GM12878 (cell line): ENCODE results near the gene SMIM27.

Experiments
- CBX5 ChIP-seq: sonication (generic); IDR thresholded peaks from 2 replicates; pipeline ENCODE4 v1.6.1; 2016; ENCODE audit warnings: low read depth, moderate library complexity, mild to moderate bottlenecking, inconsistent platforms
- CEBPZ ChIP-seq: fragments of 150-350 bp; IDR thresholded peaks from 2 replicates; pipeline ENCODE4 v1.6.1; 2016; ENCODE audit warnings: low read depth, low read length
- CHD4 ChIP-seq: fragments of 200-600 bp; sonication (generic); IDR thresholded peaks from 2 replicates; pipeline ENCODE4 v1.6.1; 2016; ENCODE audit warnings: mild to moderate bottlenecking
- CTCF ChIP-seq, 3 experiments: IDR thresholded peaks in 2 of 3; conservative IDR thresholded peaks in 1 of 3; 2 replicates each; pipeline ENCODE4 v1.5.1; 2011; ENCODE audit warnings: low read depth in 3 of 3, low read length in 3 of 3, mild to moderate bottlenecking in 3 of 3, control low read depth in 2 of 3, moderate library complexity in 2 of 3, inconsistent platforms in 1 of 3, mixed read lengths in 1 of 3; ENCODE audit not compliant: control insufficient read depth in 2 of 3, insufficient read depth in 1 of 3; ENCODE audit errors: extremely low read depth in 1 of 3
- EED ChIP-seq: sonication (generic); IDR thresholded peaks from 2 replicates; pipeline ENCODE4 v1.6.1; 2016; ENCODE audit warnings: antibody characterized with exemption, low read depth
- EGR1 ChIP-seq, 2 experiments: IDR thresholded peaks; 1 replicate in 1 of 2; 2 replicates in 1 of 2; pipeline ENCODE4 v1.6.1; 2011 to 2012; ENCODE audit warnings: low read depth in 2 of 2, low read length in 2 of 2, borderline replicate concordance in 1 of 2, mild to moderate bottlenecking in 1 of 2, moderate library complexity in 1 of 2
- ELK1 ChIP-seq: IDR thresholded peaks from 2 replicates; pipeline ENCODE4 v1.6.1; 2012; ENCODE audit warnings: low read depth, low read length, improper control_type of control experiment
- MXI1 ChIP-seq: fragments of 150-350 bp; IDR thresholded peaks from 2 replicates; pipeline ENCODE4 v1.6.1; 2011; ENCODE audit warnings: low read depth, mild to moderate bottlenecking, inconsistent platforms, low read length, improper control_type of control experiment
- NRF1 ChIP-seq: conservative IDR thresholded peaks from 2 replicates; pipeline ENCODE4 v1.6.1; 2011; ENCODE audit warnings: mild to moderate bottlenecking, low read depth, low read length, improper control_type of control experiment
- TF ChIP-seq, protein P1 (sequence below): fragments of 450-650 bp; formaldehyde crosslinking; IDR thresholded peaks from 2 replicates; pipeline ENCODE4 v1.4.0; 2020; ENCODE audit warnings: mild to moderate bottlenecking, moderate library complexity

DNA sequence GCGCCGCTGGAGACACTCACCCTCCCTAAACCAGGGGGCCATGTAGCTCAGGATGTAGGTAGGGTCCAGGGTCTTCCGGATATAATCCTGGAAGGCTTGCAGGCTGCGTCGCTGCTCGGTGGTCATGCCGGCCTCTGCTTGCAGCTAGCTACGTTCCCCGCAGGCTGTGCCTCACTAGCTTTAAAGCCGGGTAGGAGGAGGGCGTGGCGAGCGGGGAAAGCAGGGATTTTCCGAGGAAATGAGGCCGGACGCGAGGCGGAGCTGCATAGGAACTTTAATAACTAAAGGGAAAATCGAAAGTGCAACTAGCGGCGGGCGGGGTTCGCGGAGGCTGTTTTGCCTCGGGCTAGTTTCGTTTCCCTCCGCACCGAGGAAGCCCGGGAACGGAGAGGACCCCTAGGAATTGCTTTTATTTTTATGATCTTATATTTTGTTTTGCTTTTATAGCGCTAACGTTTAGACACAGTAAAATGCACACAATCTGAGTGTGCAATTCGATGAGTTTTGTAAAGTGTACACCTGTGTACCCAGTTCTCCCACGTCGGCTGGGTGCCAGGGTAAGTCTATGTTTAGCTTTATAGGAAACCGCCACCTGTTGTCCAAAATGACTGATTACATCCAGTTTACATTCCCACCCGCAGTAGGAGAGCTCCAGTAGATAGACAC lies 26.0 kb upstream of the SMIM27 start, which contains the start of gene RIGI:
- TF ChIP-seq CTCF (IDR thresholded peaks at IDR 0.05 in 2 of 3, conservative IDR thresholded peaks at IDR 0.05 in 1 of 3; ENCODE audit: control insufficient read depth in 2 of 3, extremely low read depth in 1 of 3, insufficient read depth in 1 of 3, low read depth in 3 of 3, low read length in 3 of 3) (peak; percentile 24 to 39 (median 34); a peak in 5 of 6 replicates), EGR1 (IDR thresholded peaks at IDR 0.05; ENCODE audit: borderline replicate concordance in 1 of 2, low read depth in 2 of 2, low read length in 2 of 2) (0 out of 3 replicates have a peak, but pooled peaks of 1 of the 2 experiments have one; percentile 31), CEBPZ (no peak), ELK1 (no peak), CHD4 (no peak), MXI1 (no peak; the same call in 1 of the 2 replicates), NRF1 (no peak), EED (peak; percentile 95), CBX5 (no peak)
- TF ChIP-seq, protein P1, sequence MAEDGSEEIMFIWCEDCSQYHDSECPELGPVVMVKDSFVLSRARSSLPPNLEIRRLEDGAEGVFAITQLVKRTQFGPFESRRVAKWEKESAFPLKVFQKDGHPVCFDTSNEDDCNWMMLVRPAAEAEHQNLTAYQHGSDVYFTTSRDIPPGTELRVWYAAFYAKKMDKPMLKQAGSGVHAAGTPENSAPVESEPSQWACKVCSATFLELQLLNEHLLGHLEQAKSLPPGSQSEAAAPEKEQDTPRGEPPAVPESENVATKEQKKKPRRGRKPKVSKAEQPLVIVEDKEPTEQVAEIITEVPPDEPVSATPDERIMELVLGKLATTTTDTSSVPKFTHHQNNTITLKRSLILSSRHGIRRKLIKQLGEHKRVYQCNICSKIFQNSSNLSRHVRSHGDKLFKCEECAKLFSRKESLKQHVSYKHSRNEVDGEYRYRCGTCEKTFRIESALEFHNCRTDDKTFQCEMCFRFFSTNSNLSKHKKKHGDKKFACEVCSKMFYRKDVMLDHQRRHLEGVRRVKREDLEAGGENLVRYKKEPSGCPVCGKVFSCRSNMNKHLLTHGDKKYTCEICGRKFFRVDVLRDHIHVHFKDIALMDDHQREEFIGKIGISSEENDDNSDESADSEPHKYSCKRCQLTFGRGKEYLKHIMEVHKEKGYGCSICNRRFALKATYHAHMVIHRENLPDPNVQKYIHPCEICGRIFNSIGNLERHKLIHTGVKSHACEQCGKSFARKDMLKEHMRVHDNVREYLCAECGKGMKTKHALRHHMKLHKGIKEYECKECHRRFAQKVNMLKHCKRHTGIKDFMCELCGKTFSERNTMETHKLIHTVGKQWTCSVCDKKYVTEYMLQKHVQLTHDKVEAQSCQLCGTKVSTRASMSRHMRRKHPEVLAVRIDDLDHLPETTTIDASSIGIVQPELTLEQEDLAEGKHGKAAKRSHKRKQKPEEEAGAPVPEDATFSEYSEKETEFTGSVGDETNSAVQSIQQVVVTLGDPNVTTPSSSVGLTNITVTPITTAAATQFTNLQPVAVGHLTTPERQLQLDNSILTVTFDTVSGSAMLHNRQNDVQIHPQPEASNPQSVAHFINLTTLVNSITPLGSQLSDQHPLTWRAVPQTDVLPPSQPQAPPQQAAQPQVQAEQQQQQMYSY (CRISPR knock-in tag), result no peak
